ENCODE measurements around the gene IST1. TPM values are rescaled to one million over a fixed set of nuclear protein-coding genes. Genes with fewer than 3 reads are reported as not detected.
"Not testable (repeated sequence)": the region's sequence is repeated elsewhere in the genome, so short reads cannot be mapped to it uniquely, and the experiment has no call there.

Gene IST1
- total RNA-seq, 1 experiment from 2014 or later = 136 TPM

- DNase-seq (ENCODE audit: low spot score) = no peak
Observed at GRCh38 chr16:71880176-71880575, 15.2 kb upstream of the IST1 start.

- DNase-seq (ENCODE audit: low spot score) = peak; percentile 94
Observed at GRCh38 chr16:71882505-71883167, 12.7 kb upstream of the IST1 start.

GRCh38 chr16:71883168-71883848 lies 12.0 kb upstream of the IST1 start:
- peak; percentile 36 for DNase-seq (ENCODE audit: low spot score)

GRCh38 chr16:71883849-71884638 lies 11.3 kb upstream of the IST1 start, which contains the start of gene ZNF821:
Gene ZNF821 (minus strand): TSS chr16:71884182. CDS start chr16:71879946, 4,236 bp downstream.
- DNase-seq (ENCODE audit: low spot score) = peak; percentile 56

- DNase-seq (ENCODE audit: low spot score) = peak; percentile 31
Observed at GRCh38 chr16:71885261-71885650, 10.1 kb upstream of the IST1 start.

- DNase-seq (ENCODE audit: low spot score) = no peak
Observed at GRCh38 chr16:71889147-71889546, 6.2 kb upstream of the IST1 start.

- DNase-seq (ENCODE audit: low spot score) = no peak
Observed at GRCh38 chr16:71893888-71894228, 1.5 kb upstream of the IST1 start.

- peak; percentile 57 for DNase-seq (ENCODE audit: low spot score)
Observed at GRCh38 chr16:71894229-71894920, 956 bp upstream of the IST1 start.

GRCh38 chr16:71895679-71896365 lies 491 bp downstream of the IST1 start:
- peak; percentile 45 for DNase-seq (ENCODE audit: low spot score)

GRCh38 chr16:71896764-71897368 lies 1.5 kb downstream of the IST1 start:
- DNase-seq (ENCODE audit: low spot score) = no peak

- DNase-seq (ENCODE audit: low spot score) = no peak
Observed at GRCh38 chr16:71899171-71899570, 3.8 kb downstream of the IST1 start.

GRCh38 chr16:71902656-71903365 lies 7.5 kb downstream of the IST1 start:
- DNase-seq (ENCODE audit: low spot score) = no peak

- no peak for DNase-seq (ENCODE audit: low spot score)
Observed at GRCh38 chr16:71903608-71904007, 8.3 kb downstream of the IST1 start.

- no peak for DNase-seq (ENCODE audit: low spot score)
Observed at GRCh38 chr16:71904239-71904638, 8.9 kb downstream of the IST1 start.

GRCh38 chr16:71905765-71906164 lies 10.4 kb downstream of the IST1 start:
- DNase-seq (ENCODE audit: low spot score) = not testable (repeated sequence)

GRCh38 chr16:71911121-71911520 lies 15.8 kb downstream of the IST1 start:
- no peak for DNase-seq (ENCODE audit: low spot score)

- DNase-seq (ENCODE audit: low spot score) = no peak
Observed at GRCh38 chr16:71912534-71913275, 17.4 kb downstream of the IST1 start.

GRCh38 chr16:71914802-71915201 lies 19.5 kb downstream of the IST1 start:
- DNase-seq (ENCODE audit: low spot score) = no peak

- DNase-seq (ENCODE audit: low spot score) = no peak
Observed at GRCh38 chr16:71915350-71915749, 20.0 kb downstream of the IST1 start.

All from HT-29 (cell line).